NCI-H1694 treated with DMSO at 0.1 percent for 48 hours (cell line): ENCODE results near the gene HSD3B2.
A peak's percentile ranks its signal among the peaks of the same experiment; 100 is the strongest.
"Not testable (repeated sequence)": the region's sequence is repeated elsewhere in the genome, so short reads cannot be mapped to it uniquely, and the experiment has no call there.

ENCODE experiments used
- DNase-seq: peaks from one replicate; lab custom pipeline; 2025; lab: John Stamatoyannopoulos, UW

HSD3B2 gene

DNA sequence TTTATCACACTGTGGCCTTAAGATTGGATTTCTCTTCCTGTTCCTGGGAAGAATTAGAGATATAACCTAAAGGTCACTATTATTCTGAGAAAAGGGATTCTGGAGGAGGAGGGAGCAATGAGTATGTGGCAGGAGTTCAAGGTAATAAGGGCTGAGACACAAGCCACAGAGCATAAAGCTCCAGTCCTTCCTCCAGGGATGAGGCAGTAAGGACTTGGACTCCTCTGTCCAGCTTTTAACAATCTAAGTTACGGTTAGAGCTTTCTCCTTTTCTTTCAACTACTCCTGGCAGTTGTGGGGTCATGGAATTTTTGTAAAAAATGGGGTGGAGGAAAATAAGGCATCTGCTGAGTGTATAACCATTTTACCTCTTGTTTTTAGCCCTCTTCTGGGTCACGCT lies at the start of gene HSD3B2:
Gene HSD3B2 (plus strand): TSS at position 201 of the 400 bp plus-strand sequence. CDS start 270 bp downstream, outside the sequence.
- no peak for DNase-seq

DNA sequence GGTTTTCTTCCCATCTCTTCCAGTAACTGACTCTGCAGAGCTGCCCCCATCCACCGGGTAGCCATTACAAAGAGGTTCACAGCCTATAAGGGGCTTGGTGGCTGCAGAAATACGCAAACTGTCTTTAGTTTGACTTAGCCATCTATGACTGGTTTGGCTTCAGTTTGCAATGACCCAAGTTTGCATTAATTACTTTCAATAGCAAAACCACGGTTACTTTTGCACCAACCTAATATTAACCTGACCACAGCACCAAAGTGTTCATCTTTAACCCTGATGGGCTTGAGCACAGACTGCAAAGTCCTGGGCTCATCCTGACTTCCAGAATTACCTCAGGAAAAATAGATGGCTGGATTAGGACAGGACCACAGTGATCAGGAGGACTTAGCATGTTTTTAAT lies 48.5 kb upstream of the HSD3B2 start:
- DNase-seq, result no peak

DNA sequence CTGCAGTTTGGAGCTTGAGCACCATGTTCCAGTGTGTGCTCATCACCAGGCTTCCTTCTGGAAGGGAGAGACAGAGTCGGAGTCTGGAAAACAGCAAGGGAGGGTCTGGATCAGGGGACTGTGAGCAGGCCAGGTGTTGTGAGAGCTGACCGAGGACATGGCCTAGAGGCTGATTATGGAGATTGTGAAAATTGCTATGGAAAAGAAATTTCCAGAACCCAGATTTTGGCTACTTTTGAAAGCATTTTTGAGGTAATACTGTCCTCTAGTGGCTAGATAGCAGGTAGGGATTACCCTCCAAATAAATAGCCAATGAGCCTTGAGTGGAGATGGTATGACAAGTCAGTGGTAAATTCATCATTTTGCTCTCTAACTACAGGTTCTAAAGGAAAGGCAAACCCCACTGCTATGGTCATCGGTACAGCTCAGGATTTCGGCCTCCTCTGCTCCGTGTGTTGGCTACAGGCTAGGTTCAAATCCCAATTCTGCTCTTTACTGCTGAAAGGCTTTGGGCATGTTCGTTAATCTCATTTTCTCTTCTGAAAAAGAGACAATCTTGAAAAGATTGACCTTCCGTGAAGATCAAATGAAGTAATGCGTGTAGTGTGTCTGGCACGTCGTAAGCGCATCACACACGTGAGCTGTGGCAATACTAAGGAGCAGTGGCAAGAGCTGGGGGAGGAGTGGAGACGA lies 47.4 kb upstream of the HSD3B2 start:
- peak; percentile 7 for DNase-seq

DNA sequence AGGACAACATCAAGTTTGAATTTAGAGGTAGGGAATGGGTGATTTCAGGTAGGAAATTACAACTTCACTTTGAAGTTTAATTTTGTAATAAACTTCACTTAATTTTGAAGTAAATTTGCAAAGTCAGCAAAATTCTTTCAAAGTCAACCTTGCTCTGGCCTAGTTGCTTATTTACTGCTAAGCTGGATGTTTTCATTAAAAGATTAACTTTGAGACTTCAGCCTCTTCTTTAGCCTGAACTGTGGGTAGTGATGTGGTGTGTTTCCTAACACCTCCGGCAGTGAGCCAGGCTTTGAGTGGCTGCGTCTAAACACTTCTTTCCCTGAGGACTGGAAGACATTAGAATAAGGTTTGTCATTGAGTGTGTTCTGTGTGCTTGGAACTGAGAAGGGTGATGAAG lies 46.4 kb upstream of the HSD3B2 start, which contains the start of gene HAO2:
Gene HAO2 (plus strand): TSS at position 232 of the 400 bp plus-strand sequence. CDS start 12,301 bp downstream, outside the sequence.
- DNase-seq, result no peak

DNA sequence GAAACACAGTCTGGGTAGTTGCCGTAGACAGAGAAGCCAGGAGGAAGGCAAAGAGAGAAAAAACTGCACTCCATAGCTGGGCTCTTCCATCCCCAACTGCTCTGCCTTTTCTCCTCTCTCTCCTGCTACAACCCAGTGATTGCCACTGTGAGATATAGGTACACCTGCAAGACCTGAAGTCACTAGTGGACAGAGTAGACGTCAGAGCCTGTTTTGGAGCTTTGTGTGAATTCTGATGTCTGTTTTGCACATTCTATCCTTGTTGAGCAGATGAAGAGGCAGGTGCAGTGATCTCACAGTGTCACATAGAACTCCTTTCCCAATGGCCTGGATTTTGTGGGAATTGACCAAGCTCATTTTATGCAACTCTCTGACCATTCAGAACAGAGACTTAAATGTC lies 44.2 kb upstream of the HSD3B2 start:
- no peak for DNase-seq

DNA sequence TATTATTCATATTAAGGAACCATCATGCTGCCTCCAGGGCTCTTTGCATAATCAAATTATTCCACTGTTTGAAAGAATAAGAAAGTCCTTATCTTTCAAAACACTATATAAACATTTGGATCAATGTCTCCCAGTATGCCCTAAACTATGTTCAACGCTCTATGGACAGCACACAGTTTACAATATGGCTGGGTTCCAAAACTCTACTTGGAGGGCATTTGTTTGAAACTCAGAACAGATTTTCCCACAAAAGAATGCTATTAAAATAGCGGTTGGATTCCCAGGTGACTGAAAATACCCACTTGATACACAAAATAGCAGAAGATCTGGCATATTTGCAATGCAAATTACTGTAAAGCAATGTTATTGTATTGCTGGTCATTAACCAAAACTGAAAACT lies 43.1 kb upstream of the HSD3B2 start:
- no peak for DNase-seq

DNA sequence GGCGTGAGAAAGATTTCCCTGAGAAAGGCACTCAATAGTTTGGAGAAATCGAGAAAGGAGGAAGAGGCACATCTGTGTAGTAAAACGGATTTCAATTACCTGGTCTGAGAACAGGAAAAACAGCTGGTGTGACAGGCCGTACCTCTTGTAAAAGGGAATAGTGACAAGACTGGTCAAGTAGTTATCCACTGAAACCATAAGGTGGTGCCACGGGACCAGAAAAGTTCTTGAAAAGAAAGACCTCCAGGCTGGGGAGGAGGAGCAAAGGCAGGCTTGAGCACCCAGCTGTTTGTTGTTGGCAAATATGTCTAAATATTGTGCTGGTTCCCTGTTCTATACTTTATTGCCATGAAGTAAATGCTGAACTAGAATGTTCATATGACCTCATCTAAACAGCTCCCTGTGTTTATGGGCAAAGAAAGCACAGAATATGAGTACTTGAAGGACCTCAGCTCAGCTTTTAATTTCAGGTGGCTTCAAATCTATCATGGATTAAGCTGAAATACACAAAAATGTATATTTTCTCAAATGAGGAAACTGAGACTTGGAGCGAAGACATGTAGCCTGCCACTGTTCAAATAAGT lies 42.4 kb upstream of the HSD3B2 start:
- DNase-seq, result no peak

DNA sequence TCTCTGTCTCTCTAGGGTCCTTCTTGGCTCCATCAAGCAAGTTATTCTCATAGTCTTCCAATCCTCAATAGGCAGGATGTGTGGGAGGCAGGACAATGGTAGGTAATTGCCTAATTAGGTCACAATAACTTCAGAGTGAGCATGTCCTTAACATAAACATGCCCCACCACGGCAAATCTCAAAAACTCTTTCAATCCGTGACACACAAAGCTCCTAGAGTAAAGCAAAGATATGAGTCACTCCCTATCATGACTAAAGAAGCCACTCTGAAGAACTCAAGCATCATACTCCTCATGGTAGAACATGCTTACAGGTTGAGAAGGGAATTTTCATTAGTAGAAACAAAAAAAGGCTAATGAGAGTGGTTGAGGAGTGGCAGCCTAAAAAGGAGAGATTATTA lies 41.5 kb upstream of the HSD3B2 start:
- no peak for DNase-seq

DNA sequence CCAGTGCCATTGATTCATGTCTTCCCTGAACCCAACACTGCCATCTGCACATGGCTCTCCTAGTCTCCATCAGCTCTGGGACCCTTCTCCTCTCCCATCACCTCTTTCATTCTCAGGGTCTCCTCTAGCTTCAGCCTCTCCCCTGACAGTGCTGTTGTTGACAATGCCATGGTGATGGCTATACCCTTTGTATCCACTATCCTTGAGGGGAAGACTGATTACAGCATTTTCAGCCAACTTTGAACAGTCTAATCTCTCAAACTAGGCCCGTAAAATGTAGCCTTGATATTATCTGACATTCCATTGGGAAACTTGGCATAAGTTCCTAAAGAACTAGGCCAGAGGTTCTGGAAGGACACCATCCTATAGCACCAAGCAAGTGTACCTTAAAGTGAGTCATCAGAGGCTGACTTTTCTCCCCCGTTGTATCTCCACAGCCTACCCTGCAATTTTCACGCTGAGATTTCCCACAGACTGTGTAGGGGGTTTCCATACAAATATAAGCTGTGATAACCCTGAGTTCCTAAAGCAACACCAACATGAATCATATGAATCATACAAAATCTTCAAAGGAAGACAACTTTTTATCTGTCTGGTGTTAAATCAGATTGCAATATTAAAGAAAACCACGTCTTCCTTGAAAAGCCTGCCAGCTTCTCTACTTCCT lies 40.6 kb upstream of the HSD3B2 start:
- DNase-seq, result no peak

DNA sequence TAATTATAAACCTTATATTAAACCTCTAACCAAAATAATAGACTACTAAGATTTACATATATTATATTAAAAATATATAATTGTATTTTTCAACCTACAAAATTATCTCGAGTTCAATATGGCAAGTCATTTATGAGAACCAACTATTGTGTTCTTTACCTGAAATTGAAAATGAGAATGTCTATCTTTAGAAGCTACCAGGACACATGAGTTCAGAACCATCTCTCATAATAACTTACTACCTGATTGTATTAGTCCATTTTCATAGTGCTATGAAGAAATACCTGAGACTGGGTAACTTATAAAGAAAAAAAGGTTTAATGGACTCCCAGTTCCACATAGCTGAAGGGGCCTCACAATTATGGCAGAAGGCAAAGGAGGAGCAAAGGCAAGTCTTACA lies 39.6 kb upstream of the HSD3B2 start:
- DNase-seq, result no peak

DNA sequence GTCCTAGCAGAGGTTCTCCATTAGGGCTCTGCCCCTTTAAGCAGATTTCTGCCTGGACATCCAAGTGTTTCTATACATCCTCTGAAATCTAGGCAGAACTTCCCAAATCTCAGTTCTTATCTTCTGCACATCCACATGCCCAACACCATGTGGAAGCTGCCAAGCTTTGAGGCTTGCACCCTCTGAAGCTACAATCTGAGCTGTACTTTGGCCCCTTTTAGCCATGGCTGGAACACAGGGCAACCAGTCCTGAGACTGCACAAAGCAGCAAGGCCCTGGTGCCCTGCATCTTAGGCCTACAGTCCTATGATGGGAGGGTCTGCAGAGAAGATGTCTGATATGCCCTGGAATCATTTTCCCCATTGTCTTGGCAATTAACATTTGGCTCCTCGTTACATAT lies 38.4 kb upstream of the HSD3B2 start:
- no peak for DNase-seq

DNA sequence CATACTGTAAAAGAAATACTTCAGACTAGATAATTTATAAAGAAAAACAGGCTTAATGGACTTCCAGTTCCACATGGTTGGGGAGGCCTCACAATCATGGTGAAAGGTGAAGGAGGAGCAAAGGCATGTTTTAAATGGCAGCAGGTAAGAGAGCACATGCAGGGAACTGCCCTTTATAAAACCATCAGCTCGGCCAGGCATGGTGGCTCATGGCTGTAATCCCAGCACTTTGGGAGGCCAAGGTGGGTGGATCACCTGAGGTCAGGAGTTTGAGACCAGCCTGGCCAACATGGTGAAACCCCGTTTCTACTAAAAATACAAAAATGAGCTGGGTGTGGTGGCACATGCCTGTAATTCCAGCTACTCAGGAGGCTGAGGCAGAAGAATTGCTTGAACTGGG lies 37.4 kb upstream of the HSD3B2 start:
- not testable (repeated sequence) for DNase-seq

DNA sequence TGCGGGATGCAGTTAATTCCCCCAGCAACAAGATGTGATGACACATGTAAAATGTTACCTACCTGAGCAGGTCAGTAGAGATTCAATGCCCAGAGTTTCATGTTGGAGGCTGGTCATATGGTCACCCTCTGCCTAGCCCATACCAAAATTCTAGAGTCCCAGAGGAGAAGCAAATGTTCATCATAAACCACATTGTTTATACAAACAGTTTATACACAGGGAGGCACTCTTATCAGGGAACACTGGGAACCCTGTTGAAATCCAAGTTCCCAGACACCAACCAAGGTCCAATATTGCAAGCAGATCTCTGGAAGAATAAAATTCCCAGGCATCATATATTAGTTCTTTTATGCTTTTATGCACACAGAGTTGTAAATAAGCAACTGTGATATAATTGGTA lies 35.8 kb upstream of the HSD3B2 start:
- DNase-seq, result no peak

DNA sequence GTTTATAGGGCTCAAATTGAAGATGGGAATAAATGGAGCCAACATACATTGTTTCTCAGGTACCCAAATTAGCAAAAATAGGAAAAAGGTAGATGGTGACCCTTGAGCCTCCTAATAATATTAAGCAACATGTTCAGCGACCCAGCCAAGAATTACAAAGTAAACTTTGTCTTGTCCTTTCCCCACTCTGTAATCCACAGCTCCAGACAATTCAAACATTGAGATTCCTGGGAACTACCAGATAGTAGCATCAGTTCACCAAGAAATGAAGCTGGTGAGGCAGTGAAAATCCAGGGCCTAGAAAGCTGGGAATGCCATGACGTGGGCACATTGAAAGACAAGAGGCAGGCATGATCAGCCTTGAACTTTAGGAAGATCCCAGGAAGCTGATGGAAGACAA lies 34.6 kb upstream of the HSD3B2 start:
- DNase-seq, result no peak

DNA sequence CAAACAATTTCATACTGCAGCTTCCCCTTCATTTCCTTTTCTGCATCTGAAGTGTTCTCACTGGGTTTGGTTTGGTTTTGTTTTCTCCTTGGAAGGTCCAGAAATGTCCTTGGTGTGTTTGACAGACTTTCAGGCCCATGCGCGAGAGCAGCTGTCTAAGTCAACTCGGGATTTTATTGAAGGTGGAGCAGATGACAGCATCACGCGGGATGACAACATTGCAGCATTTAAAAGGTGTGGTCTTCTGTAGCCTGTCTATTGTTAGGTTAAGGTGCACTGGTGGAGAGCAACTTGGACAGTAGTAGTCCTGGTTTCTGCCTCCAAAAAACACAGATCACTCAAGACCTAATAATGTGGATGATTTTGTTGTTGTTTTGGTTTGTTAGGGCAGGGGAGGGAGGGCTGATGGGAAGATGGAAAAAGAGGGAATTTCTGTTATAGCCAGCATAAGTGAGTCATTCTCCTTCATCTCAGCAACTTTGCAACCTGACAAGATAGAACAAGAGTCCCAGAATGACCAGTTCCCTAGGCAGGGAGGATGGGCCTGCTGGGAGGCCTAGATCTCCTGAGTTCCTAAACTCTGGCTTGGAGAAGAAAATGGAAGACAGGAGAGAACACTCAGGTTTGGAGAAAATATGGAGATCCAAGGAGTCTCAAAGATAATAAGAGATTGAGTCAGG lies 33.8 kb upstream of the HSD3B2 start:
- DNase-seq, result no peak

DNA sequence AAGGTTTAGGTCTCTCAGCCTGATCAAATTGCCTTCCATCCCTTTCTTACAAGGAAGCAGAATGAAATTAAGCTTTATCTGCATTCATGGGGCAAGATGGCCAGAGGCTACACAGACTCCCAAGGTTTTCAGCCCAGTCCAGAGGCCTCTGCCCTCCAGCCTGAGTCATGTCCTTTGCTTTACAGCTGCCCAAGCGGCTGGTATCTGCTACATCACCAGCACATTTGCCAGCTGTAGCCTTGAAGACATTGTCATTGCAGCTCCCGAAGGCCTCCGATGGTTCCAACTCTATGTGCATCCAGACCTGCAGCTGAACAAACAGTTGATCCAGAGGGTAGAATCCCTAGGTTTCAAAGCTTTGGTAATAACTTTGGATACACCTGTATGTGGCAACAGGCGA lies 30.4 kb upstream of the HSD3B2 start:
- DNase-seq, result no peak

DNA sequence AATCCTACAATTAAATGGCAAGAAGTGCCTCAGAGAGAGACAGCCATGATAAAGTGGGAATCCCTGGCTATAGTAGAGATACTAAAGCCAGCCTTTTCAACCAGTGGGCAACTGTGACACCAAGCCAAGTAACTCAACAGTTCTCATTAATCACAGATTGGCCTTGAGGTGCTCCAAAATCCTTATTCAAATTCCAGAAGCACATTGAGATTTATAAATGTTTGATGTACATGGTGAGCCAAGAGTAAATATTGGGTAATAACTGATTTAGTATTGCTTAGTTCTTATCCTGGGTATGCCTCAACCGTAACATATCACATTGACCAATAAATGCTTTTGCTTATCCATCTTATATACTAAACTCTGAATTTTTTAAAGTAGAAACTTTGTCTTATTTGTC lies 29.3 kb upstream of the HSD3B2 start:
- no peak for DNase-seq

DNA sequence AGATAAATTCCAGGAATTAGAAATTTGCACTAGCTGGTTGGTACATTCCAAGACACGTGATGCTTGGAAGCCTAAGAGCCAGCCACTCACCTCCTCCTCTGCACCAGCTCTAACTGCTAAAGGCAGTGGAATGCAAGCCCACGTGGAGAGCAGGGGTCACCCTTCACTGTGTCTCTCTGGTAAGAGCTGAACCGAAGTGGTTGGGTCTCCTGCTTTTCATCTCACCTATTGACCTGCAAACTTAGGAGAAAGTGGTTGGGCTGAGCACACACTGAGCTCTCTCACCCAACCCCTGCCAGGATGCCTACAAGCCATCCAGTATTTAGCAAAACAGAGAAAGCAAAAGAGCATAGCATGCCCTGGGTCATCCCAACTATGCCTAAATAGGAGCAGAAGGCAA lies 27.1 kb upstream of the HSD3B2 start:
- no peak for DNase-seq

DNA sequence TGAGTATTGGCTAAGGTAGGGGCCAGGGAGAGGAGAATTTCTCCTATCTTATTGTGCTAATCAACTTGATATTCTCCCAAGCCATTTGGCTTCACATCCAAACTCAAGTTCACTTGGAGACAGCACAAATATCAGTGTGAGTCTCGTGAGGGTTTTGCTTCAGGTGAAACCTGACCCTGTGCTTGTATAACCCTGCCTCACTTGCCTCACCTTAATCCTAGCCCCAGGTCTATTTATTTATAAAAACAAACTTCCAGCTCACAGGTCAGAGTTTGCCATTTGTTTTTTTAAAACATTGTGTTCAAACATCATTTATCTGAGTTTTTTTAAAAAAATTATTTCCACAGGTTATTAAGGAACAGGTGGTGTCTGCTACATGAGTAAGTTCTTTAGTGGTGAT lies 26.5 kb upstream of the HSD3B2 start:
- DNase-seq, result no peak

DNA sequence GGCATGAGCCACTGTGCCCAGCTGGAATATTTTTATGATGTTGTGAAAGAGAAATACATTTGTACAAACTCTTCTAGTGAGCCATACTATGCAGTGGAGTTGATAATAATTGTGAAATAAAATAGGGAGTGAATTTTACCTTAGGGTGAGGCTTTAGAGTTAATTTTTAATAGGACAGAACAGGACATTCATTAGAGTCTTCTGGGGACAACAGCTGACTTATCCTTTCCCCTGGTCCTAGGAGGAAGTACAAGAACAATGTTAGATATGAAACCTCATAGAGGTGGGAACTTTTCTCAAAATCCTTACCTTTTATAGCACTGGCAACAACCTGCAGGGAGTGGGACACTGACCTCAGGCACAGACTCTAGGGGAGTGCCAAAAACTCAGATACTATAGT lies 24.4 kb upstream of the HSD3B2 start:
- DNase-seq, result no peak

DNA sequence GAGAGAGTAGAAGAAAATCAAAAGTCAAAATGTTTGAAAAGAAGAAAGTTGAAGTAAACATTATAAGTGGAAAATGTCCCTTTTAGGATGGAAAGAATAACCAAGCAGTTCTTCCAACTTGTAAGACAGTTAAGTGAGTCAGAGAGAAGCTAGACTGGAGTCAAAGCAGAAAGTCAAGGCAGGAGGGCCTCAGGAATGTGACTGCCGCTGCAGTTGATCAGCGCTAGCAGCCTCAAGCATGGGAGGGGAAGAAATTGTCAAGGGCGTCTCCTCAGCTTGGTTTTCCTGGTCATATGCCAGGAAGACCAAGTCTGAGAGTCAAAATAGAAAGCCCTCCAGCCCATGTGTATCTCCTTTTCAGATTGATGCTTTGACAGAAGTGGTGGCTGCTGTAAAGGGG lies 23.2 kb upstream of the HSD3B2 start:
- no peak for DNase-seq

DNA sequence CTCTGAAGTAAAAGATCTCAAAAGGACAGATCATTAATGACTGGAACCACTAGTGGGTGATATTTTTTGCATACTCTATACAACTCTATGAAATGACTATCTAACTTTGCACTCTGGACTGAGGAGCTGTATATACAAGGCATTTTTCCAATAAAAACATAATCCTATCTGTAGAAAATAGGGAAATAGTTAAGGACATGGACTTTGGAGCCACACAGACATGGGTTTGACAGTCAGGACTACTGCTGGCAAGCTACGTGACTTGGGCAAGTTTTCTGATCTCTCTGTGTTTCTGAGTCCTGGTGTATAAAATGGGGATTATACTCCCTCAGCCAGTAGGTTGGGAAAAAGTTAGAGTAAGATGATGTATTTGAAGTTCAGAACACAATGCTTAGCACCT lies 20.9 kb upstream of the HSD3B2 start:
- no peak for DNase-seq

DNA sequence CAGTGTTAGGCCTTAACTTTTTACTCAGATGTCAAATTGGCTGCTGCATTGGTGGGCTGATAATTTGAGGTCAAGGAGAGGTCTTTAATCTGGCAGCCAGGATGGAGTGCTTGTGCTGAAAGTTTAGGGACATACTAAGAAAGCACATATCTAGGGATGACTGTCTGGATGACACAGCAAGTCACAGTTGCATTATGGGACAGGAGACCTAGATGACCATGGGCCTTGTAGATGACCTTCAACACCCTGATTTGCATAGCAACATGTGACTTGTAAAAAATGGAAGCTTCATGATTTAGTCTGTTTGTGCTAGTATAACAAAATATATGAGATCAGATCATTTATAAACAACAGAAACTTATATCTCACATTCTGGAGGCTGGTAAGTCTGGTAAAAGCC lies 18.0 kb upstream of the HSD3B2 start:
- no peak for DNase-seq
